ENCODE data around the gene ROPN1. TPM values are rescaled to one million over a fixed set of nuclear protein-coding genes. Genes with fewer than 3 reads are reported as not detected.
"Not testable (repeated sequence)": the region's sequence is repeated elsewhere in the genome, so short reads cannot be mapped to it uniquely, and the experiment has no call there.

ROPN1 gene
- total and polyA plus RNA-seq, 9 donors, result 0.08 to 0.16 (median 0.13) TPM; not detected in 6

GRCh38 chr3:123976181-123976898 is 15.6 kb downstream of the ROPN1 start:
- not testable (repeated sequence) for H3K9me3 ChIP-seq (replicated peaks; ENCODE audit: control insufficient read depth, low read depth, low read length); DNase-seq; H3K4me3 ChIP-seq (ENCODE audit: low read length); H3K36me3 ChIP-seq (ENCODE audit: control insufficient read depth, insufficient read depth, low read length); H3K4me1 ChIP-seq (ENCODE audit: control insufficient read depth, insufficient read depth, low read length); H3K27ac ChIP-seq (ENCODE audit: low read length)
- 57% methylated on average over 1 of the region's 4 CpGs for WGBS (ENCODE audit: insufficient coverage)
- H3K27me3 ChIP-seq (ENCODE audit: control insufficient read depth, insufficient read depth, low read length), result peaks cover 11% of the 10 kb centered on the region

GRCh38 chr3:123975030-123975429 is 16.9 kb downstream of the ROPN1 start:
- H3K27ac ChIP-seq (ENCODE audit: low read length); H3K36me3 ChIP-seq (ENCODE audit: control insufficient read depth, insufficient read depth, low read length); H3K4me3 ChIP-seq (ENCODE audit: low read length); H3K27me3 ChIP-seq (ENCODE audit: control insufficient read depth, insufficient read depth, low read length); DNase-seq; H3K9me3 ChIP-seq (replicated peaks; ENCODE audit: control insufficient read depth, low read depth, low read length); H3K4me1 ChIP-seq (ENCODE audit: control insufficient read depth, insufficient read depth, low read length): not testable (repeated sequence)
- WGBS (ENCODE audit: insufficient coverage), result no CpG with 5 or more reads among the region's 7 CpGs

GRCh38 chr3:123971406-123971805 is 20.5 kb downstream of the ROPN1 start:
- Histone ChIP-seq H3K27ac (ENCODE audit: low read length) (no peak overlapping the region), H3K9me3 (replicated peaks; ENCODE audit: control insufficient read depth, low read depth, low read length) (no peaks in the 10 kb centered on the region), H3K36me3 (ENCODE audit: control insufficient read depth, insufficient read depth, low read length) (no peaks in the 10 kb centered on the region), H3K4me1 (ENCODE audit: control insufficient read depth, insufficient read depth, low read length) (no peaks in the 10 kb centered on the region), H3K27me3 (ENCODE audit: control insufficient read depth, insufficient read depth, low read length) (peaks cover 4% of the 10 kb centered on the region), H3K4me3 (ENCODE audit: low read length) (no peak overlapping the region)
- DNase-seq, result peak; percentile 11

- H3K36me3 ChIP-seq (ENCODE audit: control insufficient read depth, insufficient read depth, low read length); H3K9me3 ChIP-seq (replicated peaks; ENCODE audit: control insufficient read depth, low read depth, low read length); H3K27ac ChIP-seq (ENCODE audit: low read length); H3K4me1 ChIP-seq (ENCODE audit: control insufficient read depth, insufficient read depth, low read length); DNase-seq; H3K4me3 ChIP-seq (ENCODE audit: low read length); H3K27me3 ChIP-seq (ENCODE audit: control insufficient read depth, insufficient read depth, low read length): not testable (repeated sequence)
- no CpG with 5 or more reads among the region's 2 CpGs for WGBS (ENCODE audit: insufficient coverage)
Observed at GRCh38 chr3:123967260-123967659, 24.7 kb downstream of the ROPN1 start.

- no CpG with 5 or more reads among the region's 1 CpG for WGBS (ENCODE audit: insufficient coverage)
- not testable (repeated sequence) for H3K4me1 ChIP-seq (ENCODE audit: control insufficient read depth, insufficient read depth, low read length); DNase-seq; H3K4me3 ChIP-seq (ENCODE audit: low read length); H3K27ac ChIP-seq (ENCODE audit: low read length); H3K9me3 ChIP-seq (replicated peaks; ENCODE audit: control insufficient read depth, low read depth, low read length); H3K36me3 ChIP-seq (ENCODE audit: control insufficient read depth, insufficient read depth, low read length); H3K27me3 ChIP-seq (ENCODE audit: control insufficient read depth, insufficient read depth, low read length)
Observed at GRCh38 chr3:123966799-123967198, 25.1 kb downstream of the ROPN1 start.

GRCh38 chr3:123964793-123965192 is 27.1 kb downstream of the ROPN1 start:
- DNase-seq; H3K27ac ChIP-seq (ENCODE audit: low read length): not testable (repeated sequence)
- WGBS (ENCODE audit: insufficient coverage), result no CpG with 5 or more reads among the region's 1 CpG

GRCh38 chr3:123961508-123961856 is 30.4 kb downstream of the ROPN1 start:
- DNase-seq, result no peak
- Histone ChIP-seq H3K36me3 (ENCODE audit: control insufficient read depth, insufficient read depth, low read length) (no peaks in the 10 kb centered on the region), H3K27ac (ENCODE audit: low read length) (peak overlapping the region; percentile 97), H3K4me1 (ENCODE audit: control insufficient read depth, insufficient read depth, low read length) (no peaks in the 10 kb centered on the region), H3K27me3 (ENCODE audit: control insufficient read depth, insufficient read depth, low read length) (no peaks in the 10 kb centered on the region), H3K4me3 (ENCODE audit: low read length) (peak overlapping the region; percentile 97), H3K9me3 (replicated peaks; ENCODE audit: control insufficient read depth, low read depth, low read length) (no peaks in the 10 kb centered on the region)
- WGBS (ENCODE audit: insufficient coverage), result 2% methylated on average over 13 of the region's 15 CpGs

More at GRCh38 chr3:123964793-123965192, 27.1 kb downstream of the ROPN1 start:
- H3K36me3 ChIP-seq (ENCODE audit: control insufficient read depth, insufficient read depth, low read length); H3K4me3 ChIP-seq (ENCODE audit: low read length); H3K27me3 ChIP-seq (ENCODE audit: control insufficient read depth, insufficient read depth, low read length); H3K4me1 ChIP-seq (ENCODE audit: control insufficient read depth, insufficient read depth, low read length); H3K9me3 ChIP-seq (replicated peaks; ENCODE audit: control insufficient read depth, low read depth, low read length): not testable (repeated sequence)

GRCh38 chr3:123960781-123961507 is 31.0 kb downstream of the ROPN1 start, which contains the start of gene CCDC14:
Gene CCDC14 (minus strand): TSS chr3:123961229. CDS start chr3:123961173, 56 bp downstream.
- Histone ChIP-seq H3K4me3 (ENCODE audit: low read length) (peak within 1 kb of the TSS; percentile 97), H3K36me3 (ENCODE audit: control insufficient read depth, insufficient read depth, low read length) (no peaks in the 10 kb centered on the region), H3K27ac (ENCODE audit: low read length) (peak within 1 kb of the TSS; percentile 97), H3K9me3 (replicated peaks; ENCODE audit: control insufficient read depth, low read depth, low read length) (no peaks in the 10 kb centered on the region), H3K4me1 (ENCODE audit: control insufficient read depth, insufficient read depth, low read length) (no peaks in the 10 kb centered on the region), H3K27me3 (ENCODE audit: control insufficient read depth, insufficient read depth, low read length) (no peaks in the 10 kb centered on the region)
- DNase-seq, result peak; percentile 99
- under 1% methylated on average over 26 of the region's 55 CpGs for WGBS (ENCODE audit: insufficient coverage)

GRCh38 chr3:123953735-123954134 is 38.2 kb downstream of the ROPN1 start:
- whole genome bisulfite sequencing (ENCODE audit: insufficient coverage), result 94% methylated on average over 3 of the region's 4 CpGs
- Histone ChIP-seq H3K27me3 (ENCODE audit: control insufficient read depth, insufficient read depth, low read length) (no peaks in the 10 kb centered on the region), H3K36me3 (ENCODE audit: control insufficient read depth, insufficient read depth, low read length) (peaks cover 31% of the 10 kb centered on the region), H3K4me1 (ENCODE audit: control insufficient read depth, insufficient read depth, low read length) (no peaks in the 10 kb centered on the region), H3K4me3 (ENCODE audit: low read length) (no peak overlapping the region), H3K27ac (ENCODE audit: low read length) (no peak overlapping the region), H3K9me3 (replicated peaks; ENCODE audit: control insufficient read depth, low read depth, low read length) (no peaks in the 10 kb centered on the region)
- no peak for DNase-seq

- Histone ChIP-seq H3K9me3 (replicated peaks; ENCODE audit: control insufficient read depth, low read depth, low read length) (no peaks in the 10 kb centered on the region), H3K4me3 (ENCODE audit: low read length) (no peak overlapping the region), H3K27me3 (ENCODE audit: control insufficient read depth, insufficient read depth, low read length) (no peaks in the 10 kb centered on the region), H3K27ac (ENCODE audit: low read length) (no peak overlapping the region), H3K36me3 (ENCODE audit: control insufficient read depth, insufficient read depth, low read length) (peaks cover 36% of the 10 kb centered on the region), H3K4me1 (ENCODE audit: control insufficient read depth, insufficient read depth, low read length) (no peaks in the 10 kb centered on the region)
- no peak for DNase-seq
- 82% methylated on average over 3 of the region's 4 CpGs for WGBS (ENCODE audit: insufficient coverage)
Observed at GRCh38 chr3:123952844-123953520, 38.9 kb downstream of the ROPN1 start.
